Adrenal gland (tissue), 5 donors: ENCODE measurements around the gene PHKB.

ENCODE experiments used
- CTCF ChIP-seq, 6 experiments: fragments of 450-650 bp in 4 of 6; fragments of 200-600 bp in 2 of 6; sonication (generic) in 1 of 6; IDR thresholded peaks; 1 replicate in 5 of 6; 2 replicates in 1 of 6; pipeline versions ENCODE4 v1.5.1 to v1.8.0; 2016 to 2021; ENCODE audit warnings: antibody characterized with exemption in 6 of 6, mild to moderate bottlenecking in 2 of 6, moderate library complexity in 1 of 6
- POLR2A ChIP-seq, 2 donors: fragments of 450-650 bp; IDR thresholded peaks; one replicate each; pipeline ENCODE4 v1.6.1; 2017; ENCODE audit warnings: antibody characterized with exemption in 2 of 2, mild to moderate bottlenecking in 2 of 2, moderate library complexity in 1 of 2
- donor health status: DM: no; HTN: no; CAD: no.

- no peak for TF ChIP-seq CTCF (IDR thresholded peaks at IDR 0.05)
- no peak for TF ChIP-seq POLR2A (IDR thresholded peaks at IDR 0.05)
Measured at GRCh38 chr16:47626246-47626645, 165.1 kb downstream of the PHKB start.
